ENCODE data around the gene CCNO.

DNA sequence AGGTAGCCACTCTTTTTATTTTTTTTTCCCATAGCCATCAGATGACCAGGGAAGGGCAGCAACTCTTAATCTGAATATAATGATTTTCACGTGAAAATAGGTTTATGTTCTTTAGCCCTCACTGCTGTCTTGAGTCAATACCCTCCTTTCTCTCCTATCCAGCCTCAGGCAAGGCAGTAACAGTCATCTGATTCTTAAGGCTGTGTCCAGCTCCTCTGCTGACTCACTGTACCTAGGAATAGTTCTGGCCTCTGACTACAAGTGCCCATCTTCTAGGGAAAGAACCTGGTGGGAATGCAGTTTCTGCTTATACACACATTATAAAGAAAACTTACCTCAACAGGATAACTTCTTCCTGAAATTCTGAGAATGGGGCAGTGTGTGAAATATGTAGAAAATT lies 43.4 kb upstream of the CCNO start:
- TF ChIP-seq POLR2AphosphoS5 (IDR thresholded peaks at IDR 0.05; ENCODE audit: low read depth, low read length) (no peak), ELF1 (IDR thresholded peaks at IDR 0.05; ENCODE audit: borderline replicate concordance, low read depth) (no peak), JUND (IDR thresholded peaks at IDR 0.05) (no peak), ZNF274 (IDR thresholded peaks at IDR 0.05; ENCODE audit: low read depth, low read length) (no peak), SP1 (IDR thresholded peaks at IDR 0.05; ENCODE audit: low read depth) (no peak), EGR1 (IDR thresholded peaks at IDR 0.05; ENCODE audit: low read depth) (no peak)
- TF ChIP-seq, protein P1, sequence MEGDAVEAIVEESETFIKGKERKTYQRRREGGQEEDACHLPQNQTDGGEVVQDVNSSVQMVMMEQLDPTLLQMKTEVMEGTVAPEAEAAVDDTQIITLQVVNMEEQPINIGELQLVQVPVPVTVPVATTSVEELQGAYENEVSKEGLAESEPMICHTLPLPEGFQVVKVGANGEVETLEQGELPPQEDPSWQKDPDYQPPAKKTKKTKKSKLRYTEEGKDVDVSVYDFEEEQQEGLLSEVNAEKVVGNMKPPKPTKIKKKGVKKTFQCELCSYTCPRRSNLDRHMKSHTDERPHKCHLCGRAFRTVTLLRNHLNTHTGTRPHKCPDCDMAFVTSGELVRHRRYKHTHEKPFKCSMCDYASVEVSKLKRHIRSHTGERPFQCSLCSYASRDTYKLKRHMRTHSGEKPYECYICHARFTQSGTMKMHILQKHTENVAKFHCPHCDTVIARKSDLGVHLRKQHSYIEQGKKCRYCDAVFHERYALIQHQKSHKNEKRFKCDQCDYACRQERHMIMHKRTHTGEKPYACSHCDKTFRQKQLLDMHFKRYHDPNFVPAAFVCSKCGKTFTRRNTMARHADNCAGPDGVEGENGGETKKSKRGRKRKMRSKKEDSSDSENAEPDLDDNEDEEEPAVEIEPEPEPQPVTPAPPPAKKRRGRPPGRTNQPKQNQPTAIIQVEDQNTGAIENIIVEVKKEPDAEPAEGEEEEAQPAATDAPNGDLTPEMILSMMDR (IDR thresholded peaks at IDR 0.05 in 2 of 3, conservative IDR thresholded peaks at IDR 0.05 in 1 of 3; ENCODE audit: borderline replicate concordance in 1 of 3, insufficient read depth in 1 of 3, low read depth in 2 of 3, low read length in 2 of 3): no peak
- TF ChIP-seq, protein P2, sequence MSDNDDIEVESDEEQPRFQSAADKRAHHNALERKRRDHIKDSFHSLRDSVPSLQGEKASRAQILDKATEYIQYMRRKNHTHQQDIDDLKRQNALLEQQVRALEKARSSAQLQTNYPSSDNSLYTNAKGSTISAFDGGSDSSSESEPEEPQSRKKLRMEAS (IDR thresholded peaks at IDR 0.05): no peak
